GM19324 (cell line): ENCODE results near the gene SKAP1.
"Not testable (repeated sequence)": the region's sequence is repeated elsewhere in the genome, so short reads cannot be mapped to it uniquely, and the experiment has no call there.

ENCODE experiments used
- ATAC-seq: cut with Tn5 transposase; IDR thresholded peaks from one replicate; pipeline ENCODE4 v1.9.1; 2021; ENCODE audit warnings: mild to moderate bottlenecking, moderate library complexity; ENCODE audit not compliant: unreplicated experiment, low FRiP score

The SKAP1 gene

GRCh38 chr17:48375356-48375755 is 54.7 kb downstream of the SKAP1 start:
- no peak for ATAC-seq

- ATAC-seq, result no peak
These were observed 55.3 kb downstream of the SKAP1 start for GRCh38 chr17:48374650-48375230.

- ATAC-seq, result no peak
These were observed 56.1 kb downstream of the SKAP1 start for GRCh38 chr17:48373883-48374282.

DNA sequence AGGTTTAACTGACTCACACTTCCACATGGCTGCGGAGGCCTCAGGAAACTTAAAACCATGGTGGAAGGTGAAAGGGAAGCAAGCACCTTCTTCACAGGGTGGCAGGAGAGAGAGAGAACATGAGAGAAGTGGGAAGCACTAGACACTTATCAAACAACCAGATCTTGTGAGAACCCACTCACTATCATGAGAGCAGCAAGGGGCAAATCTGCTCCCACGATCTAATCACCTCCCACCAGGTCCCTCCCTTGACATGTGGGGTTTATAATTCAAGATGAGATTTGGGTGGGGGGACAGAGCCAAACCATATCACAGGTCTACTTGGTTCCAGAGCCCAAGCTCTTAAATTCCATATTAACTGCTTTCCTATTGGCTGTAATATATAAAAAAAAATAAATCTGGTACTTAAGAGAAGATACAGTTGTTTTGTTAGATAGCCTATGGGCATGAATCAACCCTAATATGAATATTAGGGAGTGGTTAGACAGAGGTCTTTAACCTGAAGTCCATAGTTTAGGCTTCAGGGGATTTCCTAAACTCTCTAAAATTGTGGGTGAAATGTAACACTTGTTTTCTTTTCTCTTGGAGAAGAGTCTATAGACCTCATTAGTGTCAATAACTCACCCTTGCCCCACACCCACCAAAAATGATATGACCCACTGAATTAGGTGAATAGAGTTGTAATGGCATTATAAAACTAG is 56.7 kb downstream of the SKAP1 start:
- no peak for ATAC-seq

DNA sequence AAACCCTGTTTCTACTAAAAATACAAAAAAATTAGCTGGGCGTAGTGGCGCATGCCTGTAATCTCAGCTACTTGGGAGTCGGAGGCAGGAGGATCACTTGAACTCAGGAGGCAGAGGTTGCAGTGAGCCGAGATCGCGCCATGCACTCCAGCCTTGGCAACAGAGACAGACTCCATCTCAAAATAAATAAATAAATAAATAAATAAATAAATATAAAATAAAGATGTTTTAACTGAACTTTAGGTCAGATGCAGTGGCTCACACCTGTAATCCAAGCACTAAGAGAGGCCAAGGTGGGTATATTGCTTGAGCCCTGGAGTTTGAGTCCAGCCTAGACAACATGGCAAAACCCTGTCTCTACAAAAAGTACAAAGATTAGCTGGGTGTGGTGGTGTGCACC is 61.0 kb downstream of the SKAP1 start:
- ATAC-seq, result not testable (repeated sequence)

DNA sequence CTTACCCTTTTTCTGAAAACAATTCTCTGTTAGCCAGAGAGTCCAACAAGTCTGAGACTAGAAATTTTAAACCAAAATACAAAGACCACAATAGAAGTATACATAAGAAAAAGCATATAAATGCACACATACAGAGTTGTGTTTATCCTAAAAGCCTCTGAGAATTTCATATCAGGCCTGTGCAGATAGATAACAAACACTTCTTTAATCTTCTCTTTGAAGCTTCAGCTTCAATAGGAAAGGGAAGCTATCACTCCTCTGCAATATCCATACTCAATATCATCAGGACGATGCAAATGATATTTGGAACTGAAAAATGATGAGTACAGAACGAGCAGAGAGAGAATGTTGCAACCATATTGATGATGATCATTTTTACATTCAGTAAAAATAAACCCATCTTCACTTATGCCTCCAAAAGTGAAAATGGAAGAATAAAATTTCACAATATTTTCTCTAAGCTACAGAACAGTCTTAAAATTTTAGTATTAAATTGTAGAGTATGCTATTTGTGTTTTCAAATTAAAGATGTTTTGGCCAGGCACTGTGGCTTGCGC is 61.6 kb downstream of the SKAP1 start:
- no peak for ATAC-seq

DNA sequence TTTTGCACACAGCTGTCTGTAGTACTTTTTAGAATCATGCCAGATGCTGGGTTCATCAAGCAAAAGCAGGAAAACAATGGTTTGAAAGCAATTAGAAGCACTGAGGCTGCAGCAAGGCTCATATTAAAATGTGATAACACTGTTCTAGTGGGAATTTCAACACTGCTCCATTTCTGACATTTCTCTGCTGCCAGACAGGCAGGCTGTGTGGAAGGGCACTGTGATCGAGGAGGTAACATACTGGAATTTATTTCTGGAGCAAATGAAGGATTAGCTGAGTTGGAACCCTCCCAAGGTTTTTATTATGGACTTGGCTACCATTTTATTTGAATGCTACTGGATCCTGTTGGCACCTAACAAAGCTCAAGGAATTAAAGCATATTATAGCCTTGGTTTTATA is 66.9 kb downstream of the SKAP1 start:
- ATAC-seq, result no peak

- ATAC-seq, result not testable (repeated sequence)
These were observed 69.0 kb downstream of the SKAP1 start for GRCh38 chr17:48360861-48361633.

DNA sequence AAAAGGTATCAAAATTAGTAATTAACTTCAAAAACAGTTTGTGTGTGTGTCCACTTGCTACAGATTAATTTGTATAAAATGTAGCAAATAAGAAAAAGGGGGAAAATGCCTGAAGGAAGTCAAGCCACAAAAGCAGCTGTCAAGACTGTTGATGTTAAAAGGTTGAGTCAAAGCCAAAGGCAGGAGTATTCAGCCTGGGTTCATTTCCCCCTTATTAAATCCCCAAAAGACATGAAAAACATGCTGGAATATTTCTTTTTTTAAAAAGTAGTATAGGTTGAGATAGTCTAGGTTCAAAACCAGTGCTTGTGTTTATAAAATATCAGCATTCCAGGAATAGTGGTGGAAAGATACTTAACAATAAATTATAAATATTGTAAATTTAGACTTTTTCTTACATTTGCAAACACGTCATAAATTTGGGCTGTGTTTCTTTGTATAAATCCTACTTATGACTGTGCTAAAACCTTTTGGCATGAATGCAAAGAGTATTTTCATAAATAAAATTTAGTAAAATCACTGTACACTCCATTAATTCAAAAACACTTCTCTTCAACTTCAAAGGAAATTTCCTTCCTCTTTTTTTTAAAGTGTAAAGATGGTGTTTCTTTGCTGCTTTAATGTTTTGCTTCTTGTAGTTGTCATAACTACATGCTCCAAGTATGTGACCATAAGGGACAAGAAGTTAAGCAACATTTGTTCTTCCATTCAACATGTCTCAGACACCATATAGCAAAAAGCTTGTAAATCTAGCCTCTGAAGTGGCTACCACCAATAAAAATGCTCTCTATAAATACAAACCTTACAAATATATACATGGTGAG is 72.0 kb downstream of the SKAP1 start:
- no peak for ATAC-seq

DNA sequence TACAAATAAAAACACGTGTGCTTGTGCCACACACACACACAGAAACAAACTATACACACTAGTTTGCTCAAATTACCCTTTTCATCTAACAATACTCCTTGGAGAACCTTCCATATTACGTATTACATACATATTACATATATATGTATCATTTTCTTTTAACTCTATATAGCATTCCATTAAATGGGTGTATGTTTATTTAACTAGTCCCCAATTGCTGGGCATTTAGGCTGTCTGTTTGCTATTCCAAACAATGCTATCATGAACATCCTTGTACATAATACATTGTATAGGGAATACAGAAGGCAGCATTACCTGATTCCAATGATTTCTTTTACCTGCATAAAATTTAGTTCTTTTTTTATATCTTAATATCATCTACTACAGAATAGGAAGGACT is 73.1 kb downstream of the SKAP1 start:
- ATAC-seq, result no peak

- ATAC-seq, result no peak
These were observed 77.4 kb downstream of the SKAP1 start for GRCh38 chr17:48352630-48353029.

DNA sequence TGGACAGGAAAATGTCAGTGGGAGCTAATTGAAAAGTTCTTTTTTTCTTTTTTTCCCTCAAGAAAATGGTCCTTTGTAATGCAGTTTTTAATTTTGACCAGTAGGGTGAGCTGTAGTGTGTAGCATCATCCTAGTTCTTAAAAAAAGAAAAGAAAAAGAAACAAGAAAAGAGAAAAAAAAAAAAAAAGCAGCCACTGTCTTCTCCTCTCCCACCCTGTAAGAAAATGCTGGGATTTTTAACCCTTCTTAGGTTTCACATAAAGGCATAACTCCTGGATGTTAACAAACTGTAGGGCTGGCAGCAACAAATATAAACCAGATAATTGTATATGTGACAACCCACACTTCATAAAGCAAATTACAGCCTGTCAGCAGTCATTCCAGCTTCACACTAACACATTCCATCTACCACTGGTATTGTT is 78.1 kb downstream of the SKAP1 start:
- no peak for ATAC-seq

GRCh38 chr17:48348352-48348751 is 81.7 kb downstream of the SKAP1 start:
- no peak for ATAC-seq

DNA sequence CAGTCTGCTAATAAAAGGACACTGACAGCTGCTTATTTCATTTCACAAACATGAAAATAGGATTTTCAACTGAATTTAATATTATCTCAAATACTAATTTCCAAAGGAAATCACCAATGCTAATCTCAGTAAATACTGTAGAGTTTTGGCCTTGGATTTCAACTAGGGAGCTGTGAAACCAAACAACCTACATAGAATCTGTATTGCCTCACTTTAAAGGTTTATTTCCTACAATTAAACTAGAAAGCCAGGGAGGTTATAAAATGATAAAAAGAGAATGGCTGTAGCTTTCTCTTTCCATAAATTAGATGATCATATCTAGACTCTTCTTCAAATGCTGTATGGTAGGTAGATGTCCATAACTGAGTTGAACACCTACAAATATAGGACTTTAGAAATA is 82.8 kb downstream of the SKAP1 start:
- no peak for ATAC-seq

- no peak for ATAC-seq
These were observed 85.8 kb downstream of the SKAP1 start for GRCh38 chr17:48344251-48344650.

DNA sequence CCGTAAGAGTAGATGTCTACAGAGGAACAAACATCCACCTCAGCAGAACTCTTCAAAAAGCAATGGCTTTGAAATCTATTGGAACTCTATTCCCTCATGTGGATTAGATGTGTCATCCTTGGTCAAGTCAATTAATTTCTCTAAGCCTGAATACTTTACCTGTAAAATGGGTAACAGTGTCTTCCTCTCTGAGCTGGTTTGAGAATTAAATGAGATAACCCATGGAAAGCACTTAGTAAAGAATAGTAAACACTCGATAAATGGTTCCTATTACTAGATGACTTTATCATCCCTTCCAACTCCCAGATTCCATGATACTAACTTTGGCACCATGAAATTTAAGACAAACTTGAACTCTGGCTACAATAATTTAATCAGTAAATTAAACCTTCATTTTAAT is 89.1 kb downstream of the SKAP1 start:
- ATAC-seq, result no peak

DNA sequence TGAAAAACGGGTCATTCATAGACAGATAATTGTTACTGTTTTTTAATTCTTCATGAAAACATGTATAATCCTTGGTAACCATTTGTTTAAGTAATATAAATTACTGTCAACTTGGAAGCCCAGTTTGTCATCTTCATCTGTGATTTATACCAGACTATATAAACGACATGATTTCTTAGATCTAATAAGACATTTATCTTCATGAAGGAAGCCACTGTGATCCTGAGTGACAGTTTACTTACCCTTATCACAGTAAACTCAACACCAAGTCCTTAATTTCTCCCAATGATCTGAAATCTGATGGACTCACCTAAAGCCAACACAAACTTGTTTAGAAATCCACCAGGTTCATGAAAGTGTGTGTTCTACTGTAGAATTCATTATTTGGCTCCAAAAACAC is 91.3 kb downstream of the SKAP1 start:
- no peak for ATAC-seq

DNA sequence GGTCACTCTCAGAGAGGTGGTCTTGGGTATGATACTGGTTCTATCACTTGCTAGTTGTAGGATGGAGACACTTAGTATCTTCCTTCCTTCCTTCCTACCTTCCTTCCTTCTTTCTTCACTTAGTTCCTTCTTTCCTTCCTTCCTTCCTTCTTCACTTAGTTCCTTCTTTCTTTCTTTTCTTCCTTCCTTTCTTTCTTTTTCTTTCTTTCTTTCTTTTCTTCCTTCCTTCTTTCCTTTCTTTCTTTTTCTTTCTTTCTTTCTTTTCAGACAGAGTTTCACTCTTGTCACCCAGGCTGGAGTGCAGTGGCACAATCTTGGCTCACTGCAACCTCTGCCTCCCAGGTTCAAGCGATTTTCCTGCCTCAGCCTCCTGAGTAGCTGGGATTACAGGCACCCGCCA is 92.1 kb downstream of the SKAP1 start:
- not testable (repeated sequence) for ATAC-seq

GRCh38 chr17:48336986-48337385 is 93.0 kb downstream of the SKAP1 start:
- no peak for ATAC-seq

- no peak for ATAC-seq
These were observed 94.0 kb downstream of the SKAP1 start for GRCh38 chr17:48335858-48336500.
